Kasumi-1 (cell line): ENCODE data around the gene RERE.

Source experiments
- DNase-seq, 2 experiments: peaks; one replicate each; lab custom pipeline; 2025; lab: John Stamatoyannopoulos, UW

RERE gene

DNA sequence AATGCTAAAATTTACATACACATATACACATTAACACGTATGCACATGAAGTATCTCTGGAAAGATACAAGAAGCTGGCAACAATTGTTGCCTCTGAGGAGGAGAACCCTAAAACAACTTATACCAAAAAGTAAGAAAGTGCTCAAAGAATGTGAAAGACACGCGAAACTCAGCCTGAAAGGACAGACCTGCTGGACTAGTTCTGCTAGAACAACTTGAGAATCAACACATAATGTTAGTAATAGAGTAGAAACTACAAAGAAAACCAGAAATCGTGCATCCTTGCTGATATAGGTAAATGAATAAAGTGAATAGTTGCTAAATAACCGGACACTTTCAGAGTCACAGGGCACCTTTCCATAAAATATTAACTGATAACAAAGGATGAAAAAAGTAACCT lies 242.5 kb downstream of the RERE start:
- DNase-seq = no peak

DNA sequence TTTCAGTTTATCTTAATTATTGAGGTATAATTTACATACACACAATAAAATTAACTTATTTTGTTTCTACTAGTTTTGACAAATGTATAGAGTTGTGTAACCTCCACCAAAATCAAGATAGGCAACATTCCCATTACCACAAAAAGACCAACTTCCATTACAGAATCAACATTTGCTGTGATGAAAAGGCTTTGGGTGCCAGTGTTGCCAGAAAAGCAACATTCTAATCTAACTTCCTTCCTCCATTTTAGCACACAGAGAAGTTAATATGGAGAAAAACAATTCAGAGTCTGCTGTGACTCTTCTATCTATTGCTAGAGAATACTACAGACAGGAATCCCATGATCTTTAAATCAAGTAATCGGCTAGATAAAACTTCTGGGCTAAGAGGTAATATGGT lies 245.3 kb downstream of the RERE start:
- DNase-seq = no peak

DNA sequence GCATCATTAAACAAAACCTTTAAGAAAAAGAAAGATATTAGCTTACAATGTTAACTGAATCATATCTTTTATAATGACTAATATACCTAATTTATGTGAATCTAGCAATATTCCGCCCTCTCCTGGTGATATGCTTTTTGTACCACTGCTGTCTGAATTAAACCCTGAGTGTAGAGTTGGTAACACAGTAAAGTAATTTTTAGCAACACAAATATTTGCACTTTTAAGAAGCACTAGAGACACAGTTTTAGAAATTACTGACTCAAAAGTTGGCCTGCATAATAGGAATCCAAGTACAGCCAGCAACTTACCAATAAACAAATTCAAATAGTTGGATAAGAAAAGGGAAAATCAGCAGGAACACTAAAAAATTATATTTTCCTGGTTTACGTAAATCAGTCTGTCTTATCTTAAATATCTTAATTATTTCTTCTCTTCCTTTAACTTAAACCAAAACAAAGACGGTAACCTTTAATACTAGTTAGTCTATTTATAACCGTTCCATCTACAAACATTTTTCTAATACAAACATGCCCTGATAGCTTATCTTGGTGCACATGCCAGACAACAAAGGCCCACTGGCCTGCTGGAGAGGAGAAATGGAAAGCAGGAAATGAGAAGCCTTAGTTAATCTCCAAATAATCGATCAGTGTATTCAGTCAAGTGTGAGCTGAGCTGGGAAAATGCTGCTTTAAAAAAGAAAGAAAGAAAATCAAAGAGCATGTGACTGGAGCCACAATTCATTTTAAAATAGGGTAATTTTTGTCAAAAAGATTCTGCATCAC lies 246.0 kb downstream of the RERE start:
- DNase-seq = peak; percentile 40 to 42

DNA sequence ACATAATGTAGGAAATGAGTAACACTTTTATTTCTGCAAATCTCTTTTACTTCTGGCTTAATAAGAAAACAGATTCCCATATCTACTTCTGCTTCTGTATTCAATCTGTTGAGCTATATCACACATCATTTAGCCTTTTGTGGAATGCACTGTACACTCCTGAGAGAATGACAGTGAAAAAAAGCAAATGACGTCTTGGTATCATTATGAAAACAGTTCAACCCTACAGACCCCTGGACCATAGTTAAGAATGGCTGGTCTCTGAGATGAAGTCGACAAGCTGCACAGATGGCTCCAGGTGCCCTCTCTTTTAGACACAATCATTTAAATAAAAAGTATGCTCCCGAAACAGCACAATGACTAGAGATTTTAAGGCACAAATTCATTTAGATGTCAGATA lies 247.0 kb downstream of the RERE start:
- no peak for DNase-seq

DNA sequence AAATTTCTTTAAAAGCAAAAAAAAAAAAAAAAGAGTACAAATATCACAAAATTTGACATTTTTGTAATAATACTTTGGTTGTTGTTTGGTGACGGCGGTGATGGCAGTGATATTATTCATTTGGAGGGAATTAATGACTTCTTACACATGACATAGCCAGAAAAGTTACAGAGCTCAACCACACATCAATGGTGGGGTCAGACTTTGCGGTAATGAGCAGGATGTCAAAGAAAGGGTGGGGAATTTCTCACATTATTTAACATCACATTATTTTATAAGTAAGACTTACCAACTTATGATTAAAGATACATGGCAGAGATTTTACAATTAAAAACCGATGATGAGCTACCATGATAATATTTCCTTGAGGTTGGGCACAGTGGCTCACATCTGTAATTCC lies 248.2 kb downstream of the RERE start:
- DNase-seq = no peak

DNA sequence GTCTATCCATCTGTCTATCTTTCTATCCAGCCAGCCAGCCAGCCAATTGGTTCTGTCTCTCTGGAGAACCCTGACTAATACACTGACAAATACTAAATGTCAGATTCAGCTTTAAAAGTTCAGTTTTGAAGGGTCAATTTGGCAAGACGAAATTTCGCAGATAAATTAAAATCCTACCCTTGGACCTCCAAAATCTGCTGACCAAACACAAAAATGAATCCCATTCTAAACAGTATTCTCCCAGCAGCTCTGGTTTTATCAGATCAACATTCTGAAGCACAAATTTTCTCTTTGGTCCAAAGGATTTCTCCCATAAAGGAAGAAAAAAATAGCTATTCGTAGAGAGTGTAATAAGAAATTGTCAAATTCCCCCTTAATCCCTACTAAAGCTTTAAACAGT lies 248.6 kb downstream of the RERE start:
- no peak for DNase-seq

DNA sequence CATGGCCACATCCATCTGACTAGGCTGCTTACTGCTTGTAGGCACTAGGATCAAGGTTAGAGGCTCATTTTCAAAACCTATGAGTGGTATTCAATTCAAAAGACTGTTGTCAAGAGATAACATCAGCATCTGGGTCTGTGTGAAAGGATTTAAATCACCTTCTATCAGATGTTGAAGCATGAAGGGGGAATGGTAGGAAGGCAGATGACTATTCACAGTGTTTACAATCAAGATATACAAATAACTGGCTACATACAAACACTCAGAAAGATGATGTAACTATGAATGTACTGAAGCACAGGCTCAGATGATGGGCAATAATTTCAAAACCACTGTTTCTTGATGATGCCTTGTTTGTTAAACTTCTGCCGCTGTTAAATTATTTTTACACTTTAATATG lies 250.3 kb downstream of the RERE start:
- DNase-seq = no peak

DNA sequence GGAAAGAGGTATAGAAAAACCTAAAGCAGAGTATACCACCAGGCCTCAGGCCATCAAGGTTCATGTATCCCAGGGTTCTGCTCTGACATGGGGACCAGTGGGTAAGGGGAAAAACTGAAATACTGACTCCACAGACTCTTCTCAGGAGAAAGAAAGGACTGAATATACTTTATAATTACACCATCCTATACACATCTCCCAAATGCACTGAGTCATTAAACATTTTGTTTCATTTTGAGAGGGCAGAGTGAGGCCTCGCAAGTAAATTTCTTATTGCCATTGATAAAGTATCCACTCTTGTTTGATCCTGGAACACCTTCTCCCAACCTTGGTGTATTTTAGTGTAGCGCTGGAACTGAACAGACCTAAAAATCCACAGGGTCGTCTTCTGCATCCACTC lies 251.6 kb downstream of the RERE start:
- DNase-seq = no peak

DNA sequence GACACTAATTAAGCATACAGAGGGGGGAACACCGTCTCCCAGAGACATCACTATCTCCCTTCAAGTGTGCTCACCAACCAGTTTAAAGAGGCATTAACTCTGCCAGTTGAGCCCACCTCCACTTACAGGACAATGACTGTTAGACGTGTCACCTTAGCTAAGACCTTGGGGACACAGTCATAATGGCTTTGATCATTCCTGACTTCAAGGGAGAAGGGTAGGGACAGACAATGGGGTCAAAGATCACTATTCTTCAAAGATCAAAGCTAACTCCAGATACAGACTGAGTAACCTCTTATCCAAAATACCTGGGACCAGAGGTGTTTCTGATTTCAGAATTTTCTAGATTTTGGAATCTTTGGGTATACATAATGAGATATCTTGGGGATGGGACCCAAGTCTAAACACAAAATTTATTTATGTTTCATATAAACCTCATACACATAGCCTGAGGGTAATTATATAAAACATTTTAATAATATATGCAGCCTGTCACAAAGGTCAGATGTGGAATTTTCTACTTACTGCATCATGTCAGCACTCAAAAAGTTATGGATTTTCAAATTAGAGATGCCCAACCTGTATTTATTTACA lies 253.4 kb downstream of the RERE start:
- DNase-seq = no peak

DNA sequence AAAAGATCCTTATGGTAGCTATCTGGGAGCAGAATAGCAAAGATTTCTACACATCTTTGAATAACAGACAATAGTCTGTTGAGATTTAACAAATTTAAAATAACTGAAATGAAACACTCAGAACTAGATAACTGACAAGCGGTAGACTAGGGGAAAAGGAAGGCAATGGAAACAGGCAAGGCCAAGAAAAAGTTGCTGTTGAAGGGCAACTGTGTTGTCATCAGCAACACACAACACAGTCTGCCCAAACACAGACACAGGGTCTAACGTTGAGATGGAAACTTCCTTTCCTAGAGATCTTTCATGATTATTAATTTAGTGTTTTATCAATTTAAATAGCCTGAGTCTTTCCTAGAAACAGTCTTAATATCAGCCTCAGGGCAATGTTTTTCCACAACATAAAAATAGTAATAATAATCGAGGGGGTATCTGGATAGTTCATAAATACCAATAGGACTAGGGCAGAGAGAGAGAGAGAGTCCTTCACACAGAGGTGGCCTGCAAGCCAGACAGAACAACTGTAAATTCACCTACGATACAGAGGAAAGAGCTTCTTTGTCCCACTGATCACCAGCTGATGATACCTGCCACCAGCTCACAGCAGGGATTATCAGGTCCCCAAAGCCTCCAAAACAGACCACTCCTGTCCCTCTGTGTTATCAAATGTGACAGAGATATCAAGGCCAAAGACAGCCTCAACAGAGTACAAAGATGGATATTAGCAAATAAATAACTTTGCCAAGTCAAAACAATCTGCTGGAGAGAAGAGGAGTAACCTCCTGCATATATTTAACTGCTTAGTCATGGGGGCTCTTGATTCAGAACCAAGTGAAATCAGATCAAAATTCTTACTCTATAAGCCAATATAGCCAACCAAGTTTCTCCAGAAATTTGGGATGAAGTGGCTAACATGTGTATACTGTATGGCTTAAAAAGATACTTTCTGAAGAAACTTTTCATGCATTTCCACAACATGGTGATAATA lies 254.3 kb downstream of the RERE start:
- no peak for DNase-seq

DNA sequence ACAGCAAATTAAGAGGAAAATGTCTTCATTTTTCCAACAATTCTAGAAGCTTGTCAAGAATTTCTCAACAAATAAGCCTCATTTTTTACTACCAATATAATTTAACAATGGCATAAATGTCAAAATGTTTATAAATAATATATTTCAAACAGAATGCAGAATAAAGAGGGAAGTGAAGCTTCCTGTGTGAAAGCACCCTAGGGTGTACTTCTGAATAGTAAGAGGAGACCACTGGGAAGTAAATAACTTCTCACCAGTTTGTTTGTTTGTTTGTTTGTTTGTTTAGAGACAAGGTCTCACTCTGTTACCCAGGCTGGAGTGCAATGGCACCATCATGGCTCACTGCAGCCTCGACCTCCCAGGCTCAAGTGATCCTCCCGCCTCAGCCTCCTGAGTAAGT lies 255.2 kb downstream of the RERE start:
- DNase-seq = no peak

DNA sequence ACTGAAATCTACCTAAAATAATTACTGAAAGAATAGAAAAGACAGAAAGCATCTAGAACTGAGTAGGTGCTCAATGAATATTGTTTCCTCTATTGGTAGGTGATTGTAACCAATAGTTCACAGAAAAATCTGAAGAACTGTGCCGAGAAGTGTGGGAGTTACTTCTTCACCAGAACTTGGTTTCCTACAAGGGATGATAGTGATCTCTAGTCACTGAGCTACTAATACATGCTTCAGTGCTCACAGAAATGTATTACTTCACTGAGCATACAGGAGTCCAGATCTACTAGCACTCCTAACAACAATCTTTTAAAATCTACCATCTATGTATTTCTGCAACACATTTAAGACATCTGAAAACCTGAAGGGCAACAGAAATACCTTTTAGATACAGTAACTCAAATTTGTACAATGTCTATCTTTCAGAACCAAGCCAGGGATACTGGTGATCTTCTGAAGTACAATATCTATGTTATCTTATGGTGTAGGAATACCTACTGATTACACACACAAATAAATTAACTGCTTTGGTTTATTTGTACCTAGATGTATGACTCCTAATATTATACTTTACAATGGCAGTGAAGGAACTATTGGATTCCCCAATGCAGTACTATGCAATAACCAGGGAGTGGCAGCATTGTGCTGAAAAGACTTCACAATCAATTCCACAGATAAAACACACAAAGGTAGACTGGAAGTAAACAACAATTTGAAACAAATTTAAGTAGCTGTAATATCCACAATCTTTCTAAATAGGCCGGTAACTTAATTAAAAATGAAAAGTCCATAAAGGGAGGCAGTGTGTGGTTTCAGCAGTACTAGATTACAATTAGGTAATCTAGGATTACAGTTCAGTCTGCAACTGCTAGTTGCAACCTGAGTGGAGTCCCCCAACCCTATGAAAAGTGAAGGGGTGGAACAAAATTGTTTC lies 256.6 kb downstream of the RERE start:
- DNase-seq = peak; percentile 45 to 66

DNA sequence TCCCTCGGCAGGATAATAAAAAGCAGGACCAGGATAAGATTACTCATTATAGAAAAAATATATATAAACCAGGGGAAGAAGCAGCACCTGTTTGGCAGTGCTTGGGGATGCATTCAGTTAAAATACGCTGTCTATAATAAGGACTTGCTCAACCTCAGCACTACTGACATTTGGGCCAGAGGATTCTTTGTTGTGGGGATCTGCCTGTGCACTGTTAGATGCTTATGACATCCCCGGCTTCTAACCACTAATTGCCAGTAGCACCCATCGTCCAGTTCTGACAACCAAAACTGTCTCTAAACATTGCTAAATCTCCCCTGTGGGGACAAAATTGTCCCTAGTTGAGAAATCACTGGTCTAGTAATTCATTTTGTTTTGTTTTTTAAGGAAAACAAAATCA lies 257.4 kb downstream of the RERE start:
- no peak for DNase-seq

DNA sequence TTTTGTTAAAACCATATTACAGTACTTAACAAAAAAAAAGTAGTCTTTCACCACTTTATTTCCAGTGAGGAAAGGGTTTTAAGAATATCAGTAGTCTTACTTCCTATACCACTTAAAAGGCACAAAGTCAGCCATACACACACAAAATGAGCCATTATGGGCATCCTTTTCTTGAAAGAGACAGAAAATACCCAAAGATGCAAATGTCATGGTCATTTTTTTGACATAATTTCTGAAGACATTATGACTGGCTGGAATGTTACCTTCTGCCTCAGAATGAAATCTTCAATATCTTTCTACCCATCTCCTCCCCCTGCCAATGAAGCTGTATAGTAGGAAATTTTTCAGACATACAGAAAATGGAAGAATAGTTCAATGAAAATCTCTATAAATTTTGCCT lies 261.9 kb downstream of the RERE start:
- DNase-seq = no peak

DNA sequence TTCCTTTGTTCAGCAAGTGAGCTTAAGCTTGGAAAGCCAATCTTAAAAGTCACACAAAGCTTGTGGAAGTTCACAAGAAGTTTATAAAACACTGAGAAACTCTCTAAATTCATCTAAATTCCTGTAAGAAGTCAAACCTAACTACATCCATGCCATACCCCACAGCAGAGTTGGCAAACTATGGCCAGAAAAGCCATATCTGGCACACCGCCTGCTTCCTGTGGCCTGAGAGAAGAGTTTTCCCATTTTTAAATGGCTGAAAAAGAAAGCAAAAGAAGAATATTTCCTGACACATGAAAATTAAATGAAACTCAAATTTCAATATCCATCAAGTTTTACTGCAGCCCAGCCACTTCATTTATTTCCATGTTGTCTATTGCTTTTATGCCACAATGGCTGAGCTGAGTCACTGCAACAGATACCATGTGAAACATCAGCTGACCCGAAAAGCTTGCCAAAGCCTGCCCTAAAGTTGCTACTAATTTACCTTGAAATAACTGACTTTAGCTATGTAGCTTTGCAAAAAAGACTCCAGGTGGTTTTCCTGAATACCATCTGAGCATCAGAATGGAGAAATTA lies 262.4 kb downstream of the RERE start:
- DNase-seq = no peak

DNA sequence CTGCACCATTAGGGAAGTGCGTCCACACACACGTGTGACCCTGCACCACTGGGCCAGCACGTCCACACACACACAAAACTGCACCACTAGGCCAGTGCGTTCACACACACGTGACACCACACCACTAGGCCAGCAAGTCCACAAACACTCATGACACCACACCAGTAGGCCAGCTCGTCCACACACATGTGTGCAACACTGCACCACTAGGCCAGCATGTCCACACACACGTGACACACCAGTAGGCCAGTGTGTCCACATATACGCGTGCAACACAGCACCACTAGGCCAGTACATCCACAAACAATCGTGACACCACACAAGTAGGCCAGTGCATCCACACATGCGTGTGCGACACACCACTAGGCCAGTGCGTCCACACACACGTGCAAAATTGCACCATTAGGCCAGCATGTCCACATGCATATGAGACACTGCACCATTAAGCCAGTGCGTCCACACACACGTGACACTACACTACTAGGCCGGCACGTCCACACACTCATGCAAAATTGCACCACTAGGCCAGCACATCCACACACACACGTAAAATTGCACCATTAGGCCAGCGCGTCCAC lies 264.5 kb downstream of the RERE start:
- no peak for DNase-seq

DNA sequence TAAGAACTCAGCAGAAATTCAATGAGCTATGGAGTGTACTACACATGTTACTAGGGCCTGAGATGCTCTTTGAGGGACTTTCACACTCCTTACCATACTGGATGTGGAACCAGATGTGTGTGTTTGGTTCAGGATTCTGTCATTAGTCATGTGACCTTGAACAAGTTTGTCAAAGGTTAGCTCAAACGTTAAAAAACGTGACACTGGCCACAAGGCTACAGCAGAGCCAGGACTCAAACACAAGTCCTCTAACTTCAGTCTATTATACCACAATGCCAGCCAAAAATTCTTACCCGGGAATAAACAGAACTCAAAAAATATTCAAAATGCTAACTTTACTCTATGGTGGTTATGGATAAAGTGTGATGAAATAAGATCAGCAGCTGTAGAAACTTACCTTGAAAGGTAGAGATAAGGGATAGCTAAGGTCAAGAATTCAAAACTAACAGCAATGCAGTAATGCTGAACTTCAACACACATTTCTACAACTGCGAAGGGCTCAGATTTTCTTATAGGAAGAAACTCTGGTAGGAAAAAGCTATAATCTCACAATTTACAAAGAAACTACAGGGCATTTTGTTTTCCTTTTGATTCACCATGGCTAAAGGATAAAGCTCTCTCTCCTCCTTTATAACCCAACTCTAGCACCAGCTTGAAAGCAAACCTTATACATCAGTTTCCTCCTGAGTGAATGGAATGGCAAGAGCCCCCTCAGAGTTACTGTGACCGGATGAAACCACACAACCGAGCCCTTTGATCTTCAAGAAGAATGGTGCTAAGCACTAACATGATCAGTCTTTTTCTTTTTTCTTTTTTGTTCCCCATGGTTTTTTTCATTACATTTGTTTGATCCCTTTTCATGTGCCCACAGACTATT lies 265.6 kb downstream of the RERE start:
- no peak for DNase-seq

DNA sequence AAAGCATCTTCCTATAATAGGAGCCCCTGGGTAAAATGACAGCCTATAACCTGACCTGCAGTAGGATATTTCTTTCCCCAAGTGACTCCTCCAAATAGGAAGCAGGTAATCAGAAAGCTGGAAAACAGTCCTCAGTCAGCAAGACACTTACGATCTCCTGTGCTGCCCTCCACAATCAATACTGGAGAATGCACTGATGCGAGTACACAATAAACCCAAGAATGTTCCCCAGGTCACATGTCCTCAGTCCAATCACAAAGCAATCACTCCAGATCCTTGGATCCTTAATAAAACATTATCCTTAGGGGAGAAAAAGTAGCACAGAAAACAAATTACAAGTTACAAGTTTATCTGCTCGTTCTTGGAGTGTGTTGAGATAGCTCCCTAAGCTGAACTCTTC lies 266.4 kb downstream of the RERE start:
- DNase-seq = no peak

DNA sequence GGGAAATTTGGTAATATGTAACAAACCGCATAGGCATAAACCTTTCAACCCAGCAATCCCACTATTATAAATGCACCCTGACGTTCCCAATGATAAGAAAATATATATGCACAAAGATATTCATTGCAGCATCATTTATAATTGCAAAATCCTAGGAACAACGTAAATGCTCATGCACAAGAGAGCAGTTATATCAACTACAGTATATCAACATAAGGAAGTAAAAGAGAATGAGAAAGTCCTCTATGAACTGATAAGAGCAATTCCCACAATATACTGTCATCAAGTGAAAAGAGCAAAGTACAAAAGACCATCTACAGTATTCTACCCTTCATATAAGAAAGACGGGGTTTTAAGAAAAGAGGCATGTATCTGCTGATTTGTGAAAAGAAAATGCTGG lies 269.6 kb downstream of the RERE start:
- DNase-seq = no peak

DNA sequence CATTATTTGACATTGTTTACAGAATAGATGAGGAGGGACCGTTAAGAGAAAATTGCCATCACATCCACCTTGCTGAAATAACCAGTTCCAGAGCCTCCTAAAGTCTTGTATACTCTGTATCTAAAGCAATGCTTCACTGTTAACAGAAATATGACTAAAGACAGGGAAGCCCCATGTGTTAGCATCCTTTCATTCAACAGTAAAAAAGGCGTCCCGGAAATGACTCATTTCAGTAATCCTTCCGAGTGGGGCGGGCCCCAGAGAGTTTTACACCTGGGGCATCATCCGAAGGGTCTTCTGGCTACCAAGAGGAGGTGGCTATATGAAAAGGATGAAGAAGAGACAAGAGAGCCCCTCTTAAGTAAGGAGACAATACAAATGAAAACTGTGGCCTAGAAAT lies 272.4 kb downstream of the RERE start:
- DNase-seq = no peak
